HG03045 (cell line): ENCODE measurements around the gene RIMS3.

ENCODE experiments used
- ATAC-seq: cut with Tn5 transposase; IDR thresholded peaks from one replicate; pipeline ENCODE4 v1.9.1; 2021; ENCODE audit warnings: mild to moderate bottlenecking, moderate library complexity; ENCODE audit not compliant: unreplicated experiment

RIMS3 gene

GRCh38 chr1:40691538-40692428 lies 26.3 kb upstream of the RIMS3 start, which contains the start of gene NFYC:
Gene NFYC, plus strand, starts transcription at chr1:40691704. Its CDS starts 47,140 bp downstream, at chr1:40738844.
- ATAC-seq, result peak; percentile 80

- no peak for ATAC-seq
Measured at GRCh38 chr1:40690771-40691537, 25.5 kb upstream of the RIMS3 start.

- no peak for ATAC-seq
Measured at GRCh38 chr1:40689737-40690136, 24.3 kb upstream of the RIMS3 start.

- ATAC-seq, result no peak
Measured at GRCh38 chr1:40687661-40688060, 22.2 kb upstream of the RIMS3 start.

GRCh38 chr1:40687059-40687458 lies 21.6 kb upstream of the RIMS3 start:
- no peak for ATAC-seq

- ATAC-seq, result no peak
Measured at GRCh38 chr1:40684669-40685068, 19.2 kb upstream of the RIMS3 start.

GRCh38 chr1:40679165-40679953 lies 13.9 kb upstream of the RIMS3 start:
- no peak for ATAC-seq

GRCh38 chr1:40676501-40676900 lies 11.0 kb upstream of the RIMS3 start:
- ATAC-seq, result no peak

- no peak for ATAC-seq
Measured at GRCh38 chr1:40673452-40673851, 8.0 kb upstream of the RIMS3 start.

GRCh38 chr1:40668769-40669525 lies 3.5 kb upstream of the RIMS3 start:
- peak; percentile 70 for ATAC-seq

GRCh38 chr1:40664791-40665190 lies 691 bp downstream of the RIMS3 start:
- ATAC-seq, result no peak

- ATAC-seq, result no peak
Measured at GRCh38 chr1:40664167-40664537, 1.3 kb downstream of the RIMS3 start.

- no peak for ATAC-seq
Measured at GRCh38 chr1:40663324-40664166, 1.9 kb downstream of the RIMS3 start.

- no peak for ATAC-seq
Measured at GRCh38 chr1:40662864-40663263, 2.6 kb downstream of the RIMS3 start.

- ATAC-seq, result no peak
Measured at GRCh38 chr1:40662151-40662550, 3.3 kb downstream of the RIMS3 start.

- no peak for ATAC-seq
Measured at GRCh38 chr1:40661678-40662077, 3.8 kb downstream of the RIMS3 start.

GRCh38 chr1:40659649-40659947 lies 5.9 kb downstream of the RIMS3 start:
- ATAC-seq, result no peak

GRCh38 chr1:40658751-40659648 lies 6.5 kb downstream of the RIMS3 start:
- no peak for ATAC-seq

GRCh38 chr1:40657046-40657445 lies 8.4 kb downstream of the RIMS3 start:
- ATAC-seq, result no peak
